ENCODE results near the gene PTEN.
"Not testable (repeated sequence)": the region's sequence is repeated elsewhere in the genome, so short reads cannot be mapped to it uniquely, and the experiment has no call there.

Gene PTEN

GRCh38 chr10:87869773-87870551 lies 6.5 kb downstream of the PTEN start:
- no peak for DNase-seq (ENCODE audit: low read depth, low spot score)

- DNase-seq (ENCODE audit: low read depth, low spot score): no peak
Measured at GRCh38 chr10:87872828-87873227, 9.4 kb downstream of the PTEN start.

GRCh38 chr10:87873656-87874055 lies 10.2 kb downstream of the PTEN start:
- no peak for DNase-seq (ENCODE audit: low read depth, low spot score)

- no peak for DNase-seq (ENCODE audit: low read depth, low spot score)
Measured at GRCh38 chr10:87875929-87876571, 12.6 kb downstream of the PTEN start.

GRCh38 chr10:87878664-87879459 lies 15.4 kb downstream of the PTEN start:
- DNase-seq (ENCODE audit: low read depth, low spot score): no peak

GRCh38 chr10:87880336-87880735 lies 16.9 kb downstream of the PTEN start:
- DNase-seq (ENCODE audit: low read depth, low spot score): no peak

- not testable (repeated sequence) for DNase-seq (ENCODE audit: low read depth, low spot score)
Measured at GRCh38 chr10:87881373-87882059, 18.1 kb downstream of the PTEN start.

- DNase-seq (ENCODE audit: low read depth, low spot score): no peak
Measured at GRCh38 chr10:87882555-87883294, 19.3 kb downstream of the PTEN start.

GRCh38 chr10:87886635-87887034 lies 23.2 kb downstream of the PTEN start:
- no peak for DNase-seq (ENCODE audit: low read depth, low spot score)

GRCh38 chr10:87887146-87887545 lies 23.7 kb downstream of the PTEN start:
- no peak for DNase-seq (ENCODE audit: low read depth, low spot score)

GRCh38 chr10:87887548-87888289 lies 24.3 kb downstream of the PTEN start:
- DNase-seq (ENCODE audit: low read depth, low spot score): no peak

GRCh38 chr10:87895430-87895829 lies 32.0 kb downstream of the PTEN start:
- no peak for DNase-seq (ENCODE audit: low read depth, low spot score)

- no peak for DNase-seq (ENCODE audit: low read depth, low spot score)
Measured at GRCh38 chr10:87896216-87896615, 32.8 kb downstream of the PTEN start.

GRCh38 chr10:87897957-87898356 lies 34.5 kb downstream of the PTEN start:
- DNase-seq (ENCODE audit: low read depth, low spot score): not testable (repeated sequence)

GRCh38 chr10:87903396-87903795 lies 40.0 kb downstream of the PTEN start:
- not testable (repeated sequence) for DNase-seq (ENCODE audit: low read depth, low spot score)

GRCh38 chr10:87913156-87913921 lies 49.9 kb downstream of the PTEN start:
- no peak for DNase-seq (ENCODE audit: low read depth, low spot score)

GRCh38 chr10:87915406-87915805 lies 52.0 kb downstream of the PTEN start:
- no peak for DNase-seq (ENCODE audit: low read depth, low spot score)

- DNase-seq (ENCODE audit: low read depth, low spot score): no peak
Measured at GRCh38 chr10:87915989-87916388, 52.6 kb downstream of the PTEN start.

GRCh38 chr10:87916515-87916914 lies 53.1 kb downstream of the PTEN start:
- no peak for DNase-seq (ENCODE audit: low read depth, low spot score)

Measured in brain pericyte (primary cell).